ENCODE results near the gene SPTLC1.
"Not testable (repeated sequence)": the region's sequence is repeated elsewhere in the genome, so short reads cannot be mapped to it uniquely, and the experiment has no call there.

DNA sequence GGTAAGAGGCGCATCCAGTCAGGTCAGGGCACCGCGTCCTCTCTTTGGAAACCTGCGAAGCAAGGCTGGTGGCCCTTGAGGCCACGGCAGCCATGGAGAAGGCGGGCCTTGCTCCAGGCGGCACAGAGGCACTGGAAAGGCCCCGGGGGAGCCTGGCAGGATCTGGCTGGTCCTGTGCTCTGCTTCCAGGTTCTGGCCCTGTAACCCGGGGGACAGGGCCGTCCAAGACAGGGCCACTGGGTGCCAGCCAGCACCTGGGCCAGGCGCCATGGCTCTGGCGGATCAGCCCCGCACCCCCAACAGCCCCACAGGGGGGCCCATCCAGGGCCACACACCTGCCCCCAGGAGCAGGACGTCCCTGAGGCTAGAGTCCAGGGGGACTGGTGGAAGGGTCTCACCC lies 11.6 kb downstream of the SPTLC1 start:
- not testable (repeated sequence) for TF ChIP-seq POLR2A (IDR thresholded peaks at IDR 0.05)
- TF ChIP-seq, protein P1, sequence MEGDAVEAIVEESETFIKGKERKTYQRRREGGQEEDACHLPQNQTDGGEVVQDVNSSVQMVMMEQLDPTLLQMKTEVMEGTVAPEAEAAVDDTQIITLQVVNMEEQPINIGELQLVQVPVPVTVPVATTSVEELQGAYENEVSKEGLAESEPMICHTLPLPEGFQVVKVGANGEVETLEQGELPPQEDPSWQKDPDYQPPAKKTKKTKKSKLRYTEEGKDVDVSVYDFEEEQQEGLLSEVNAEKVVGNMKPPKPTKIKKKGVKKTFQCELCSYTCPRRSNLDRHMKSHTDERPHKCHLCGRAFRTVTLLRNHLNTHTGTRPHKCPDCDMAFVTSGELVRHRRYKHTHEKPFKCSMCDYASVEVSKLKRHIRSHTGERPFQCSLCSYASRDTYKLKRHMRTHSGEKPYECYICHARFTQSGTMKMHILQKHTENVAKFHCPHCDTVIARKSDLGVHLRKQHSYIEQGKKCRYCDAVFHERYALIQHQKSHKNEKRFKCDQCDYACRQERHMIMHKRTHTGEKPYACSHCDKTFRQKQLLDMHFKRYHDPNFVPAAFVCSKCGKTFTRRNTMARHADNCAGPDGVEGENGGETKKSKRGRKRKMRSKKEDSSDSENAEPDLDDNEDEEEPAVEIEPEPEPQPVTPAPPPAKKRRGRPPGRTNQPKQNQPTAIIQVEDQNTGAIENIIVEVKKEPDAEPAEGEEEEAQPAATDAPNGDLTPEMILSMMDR (IDR thresholded peaks at IDR 0.05) = not testable (repeated sequence)
